Stimulated activated CD4-positive, alpha-beta T cell treated with anti-CD3 and anti-CD28 coated beads, Interleukin-2, amount 100 ng/mL, for 4 hours (primary cell): ENCODE data around the gene PEAK1.
"Not testable (repeated sequence)": the region's sequence is repeated elsewhere in the genome, so short reads cannot be mapped to it uniquely, and the experiment has no call there.

Experiments
- DNase-seq: peaks from one replicate; pipeline ENCODE4 v3.0.0-alpha.2; 2020; ENCODE audit warnings: low read depth

PEAK1 gene

GRCh38 chr15:77226652-77227051 lies 193.3 kb downstream of the PEAK1 start:
- DNase-seq, result no peak

DNA sequence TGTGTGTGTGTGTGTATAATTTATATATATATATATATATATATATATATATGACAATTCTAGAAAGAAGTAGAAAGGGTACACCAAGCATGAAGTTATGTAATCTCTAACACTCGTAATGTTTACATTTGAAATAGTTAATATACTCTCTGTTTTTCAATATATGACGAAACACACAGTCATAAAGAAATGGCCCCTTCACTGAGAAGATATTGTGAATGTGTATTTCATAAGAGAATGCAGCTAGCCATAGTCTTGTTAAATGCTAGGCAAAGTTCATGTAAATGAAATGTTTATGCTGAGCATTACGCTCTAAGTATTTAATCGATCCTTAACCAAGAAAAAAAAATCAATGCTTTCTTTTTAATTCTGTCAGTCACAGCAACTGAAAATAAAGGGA lies 194.3 kb downstream of the PEAK1 start:
- DNase-seq, result no peak

GRCh38 chr15:77225088-77225487 lies 194.8 kb downstream of the PEAK1 start:
- no peak for DNase-seq

- no peak for DNase-seq
These were observed 195.6 kb downstream of the PEAK1 start for GRCh38 chr15:77224352-77224751.

DNA sequence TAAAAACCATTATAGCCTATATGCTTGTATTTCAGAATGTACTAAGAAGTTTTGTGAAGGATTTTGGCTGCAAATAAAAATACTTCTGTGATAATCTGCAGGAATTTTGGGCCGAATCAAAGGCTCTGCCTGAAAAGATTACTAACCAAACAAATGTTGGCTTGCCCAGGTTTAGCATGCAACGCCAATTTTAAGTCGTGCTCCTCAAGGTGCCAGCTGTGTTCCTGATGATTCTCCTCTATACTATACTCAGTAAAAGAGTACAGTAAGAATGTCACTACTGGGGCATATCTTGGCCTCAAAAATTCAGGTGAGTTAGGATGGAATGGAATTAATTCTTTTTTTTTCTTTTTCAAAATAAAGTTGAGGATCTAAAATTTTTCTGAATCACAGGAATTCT lies 198.2 kb downstream of the PEAK1 start:
- no peak for DNase-seq

DNA sequence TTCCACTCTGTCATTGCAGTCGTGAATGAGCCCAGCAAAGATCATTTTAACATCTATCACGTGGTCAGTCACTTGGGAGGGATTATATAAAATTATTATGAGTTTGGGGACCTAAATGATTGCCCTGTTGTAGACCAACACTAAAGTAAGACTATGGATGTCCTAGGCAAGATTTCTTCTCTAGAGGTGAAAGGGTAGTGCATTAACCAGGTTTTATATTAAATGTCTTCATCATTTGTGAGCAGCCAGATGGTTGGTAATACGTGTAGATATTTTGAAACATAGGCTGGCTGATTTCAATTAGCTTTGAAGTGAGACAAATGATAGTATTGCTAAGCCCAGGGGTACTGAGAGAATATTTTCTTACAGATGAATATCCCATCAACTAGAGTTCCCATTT lies 198.7 kb downstream of the PEAK1 start:
- DNase-seq, result no peak

DNA sequence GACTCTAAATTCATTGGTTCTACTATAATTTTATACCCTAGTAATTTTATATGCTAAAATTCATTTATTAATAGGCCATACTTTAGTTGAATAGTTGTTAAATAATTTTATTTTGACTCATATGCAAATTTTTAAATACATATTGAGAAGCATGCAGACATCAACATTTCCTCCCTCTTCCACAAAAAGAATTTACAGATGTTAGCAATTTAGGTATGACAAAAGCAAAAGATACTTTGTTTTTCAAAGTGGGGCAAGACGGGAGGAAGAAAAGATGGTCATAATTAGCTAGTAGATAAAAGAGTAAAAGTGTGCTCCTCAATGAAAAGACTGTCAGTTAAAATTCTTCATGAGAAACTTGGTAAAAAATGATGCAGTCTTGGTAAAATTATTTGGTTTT lies 200.1 kb downstream of the PEAK1 start:
- no peak for DNase-seq

GRCh38 chr15:77209221-77209620 lies 210.7 kb downstream of the PEAK1 start:
- no peak for DNase-seq

DNA sequence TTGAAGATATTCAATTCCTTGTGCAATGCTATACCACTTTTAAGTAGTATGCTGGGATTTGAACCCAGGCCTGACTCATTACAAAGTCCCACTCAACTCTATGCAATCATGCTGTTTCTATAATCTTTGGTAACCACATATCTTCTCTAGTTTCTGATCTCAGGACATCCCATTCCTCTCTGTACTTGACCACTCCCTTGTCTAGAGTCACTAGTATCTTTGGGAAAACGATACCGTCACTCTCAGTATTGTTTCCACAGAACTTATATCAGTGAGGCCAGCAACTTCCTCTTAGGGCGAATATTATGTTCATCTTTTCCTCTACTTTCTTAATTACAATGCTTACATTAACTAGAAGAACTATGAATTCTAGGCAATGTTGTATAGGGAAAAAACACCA lies 211.7 kb downstream of the PEAK1 start:
- DNase-seq, result no peak

DNA sequence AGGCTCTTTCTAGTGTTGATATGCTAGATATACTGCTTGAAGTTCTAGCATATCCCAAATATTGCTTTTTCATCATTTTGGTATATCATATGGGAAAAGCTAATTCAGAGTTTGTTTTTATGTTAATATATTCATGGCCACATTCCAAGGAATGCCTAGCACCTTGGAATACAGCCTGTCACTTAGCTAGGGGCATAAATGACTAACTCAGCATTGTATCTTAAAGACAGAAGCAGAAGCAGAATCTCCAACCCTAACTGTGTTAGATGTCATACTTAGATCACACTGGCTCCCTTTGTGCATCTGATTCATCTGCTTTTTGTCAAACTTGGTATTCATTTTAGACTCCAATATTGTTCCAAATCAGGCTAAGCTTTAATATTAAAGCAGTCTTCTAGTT lies 218.2 kb downstream of the PEAK1 start:
- DNase-seq, result no peak

- no peak for DNase-seq
These were observed 223.5 kb downstream of the PEAK1 start for GRCh38 chr15:77196381-77196780.

GRCh38 chr15:77195586-77195985 lies 224.3 kb downstream of the PEAK1 start:
- no peak for DNase-seq

DNA sequence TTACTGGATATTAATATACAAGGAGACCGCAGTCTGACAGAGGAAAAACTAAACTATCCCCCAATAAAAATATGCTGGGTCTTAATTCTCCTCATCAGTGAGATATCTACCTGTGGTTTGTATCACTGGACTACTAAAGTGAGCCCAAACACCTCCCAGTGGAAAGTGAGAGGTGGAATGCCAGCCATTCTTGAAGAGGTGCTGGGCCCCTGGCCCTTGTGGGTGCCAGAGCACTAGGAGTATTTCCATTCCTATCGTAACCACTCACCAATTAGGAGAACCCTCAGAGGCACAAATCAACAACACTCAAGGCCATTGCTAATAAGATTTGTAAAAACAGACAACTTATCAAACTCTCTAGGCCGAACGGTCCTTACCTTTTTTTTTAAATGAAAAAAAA lies 227.5 kb downstream of the PEAK1 start:
- DNase-seq, result no peak

DNA sequence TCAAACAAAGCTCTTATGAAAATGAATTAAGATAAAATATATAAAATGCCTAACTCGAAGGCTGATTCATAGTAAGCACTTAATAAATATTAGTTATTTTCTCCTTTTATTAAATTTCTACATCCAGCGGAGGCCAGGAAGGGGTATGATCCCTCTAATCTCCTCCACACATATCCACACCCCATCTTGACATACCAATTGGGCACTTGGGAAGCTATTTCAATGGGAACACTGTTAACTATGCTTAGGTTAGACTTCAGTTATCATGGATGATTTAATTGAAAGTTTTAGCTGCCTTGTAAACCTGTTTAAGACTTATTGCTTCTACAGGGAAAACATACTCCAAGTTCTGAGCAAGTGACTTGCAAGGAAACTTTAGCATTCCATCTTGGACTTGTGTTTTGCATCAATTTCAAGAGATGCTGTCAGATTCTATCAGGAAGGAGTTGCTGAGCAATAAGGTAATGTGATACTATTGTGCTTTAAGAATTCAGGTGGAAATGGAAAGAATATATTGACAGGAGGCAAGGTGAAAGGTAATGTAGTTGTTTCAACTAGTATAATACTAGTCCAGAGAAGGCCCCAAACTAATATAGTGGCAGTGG lies 228.6 kb downstream of the PEAK1 start:
- no peak for DNase-seq

GRCh38 chr15:77187751-77188464 lies 232.0 kb downstream of the PEAK1 start:
- peak; percentile 24 for DNase-seq

- no peak for DNase-seq
These were observed 233.3 kb downstream of the PEAK1 start for GRCh38 chr15:77186594-77187011.

- no peak for DNase-seq
These were observed 234.6 kb downstream of the PEAK1 start for GRCh38 chr15:77185242-77185785.

- not testable (repeated sequence) for DNase-seq
These were observed 235.6 kb downstream of the PEAK1 start for GRCh38 chr15:77184352-77184751.

DNA sequence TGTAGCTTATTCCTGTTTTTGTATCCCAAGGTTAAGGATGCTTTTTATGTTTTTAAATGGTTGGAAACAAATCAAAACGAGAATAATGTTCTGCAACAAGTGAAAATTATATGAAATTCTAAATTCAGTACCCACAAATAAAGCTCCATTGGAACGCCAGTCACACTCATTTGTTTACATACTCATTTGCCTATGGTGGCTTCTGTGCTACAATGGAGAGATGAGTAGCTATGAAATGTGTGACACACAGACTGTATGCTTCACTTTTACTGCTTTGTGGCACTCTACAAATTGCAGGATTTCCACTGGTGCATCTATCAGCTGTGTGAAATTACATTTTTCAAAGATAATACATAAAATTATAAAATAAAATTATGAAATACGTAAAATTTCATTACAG lies 236.8 kb downstream of the PEAK1 start:
- DNase-seq, result no peak

GRCh38 chr15:77181305-77182074 lies 238.4 kb downstream of the PEAK1 start:
- no peak for DNase-seq

DNA sequence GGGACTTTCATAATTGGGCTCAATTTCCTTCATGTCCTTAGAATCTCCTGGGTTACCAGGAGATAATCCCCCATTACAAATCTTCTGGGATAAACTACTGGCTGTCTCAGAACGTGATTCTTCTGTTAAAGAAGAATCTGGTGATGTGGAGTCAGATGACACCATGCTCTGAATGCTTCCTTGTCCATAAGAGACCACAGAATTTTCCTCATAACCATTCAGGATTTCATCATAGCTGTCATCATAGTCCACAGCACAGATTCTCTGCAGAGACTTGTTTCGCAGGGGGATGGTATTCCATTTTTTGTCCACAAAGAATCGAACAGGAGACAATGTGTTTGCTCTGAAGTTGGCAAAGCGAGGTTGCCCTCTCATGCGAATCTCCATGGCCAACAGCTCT lies 239.1 kb downstream of the PEAK1 start:
- DNase-seq, result no peak

DNA sequence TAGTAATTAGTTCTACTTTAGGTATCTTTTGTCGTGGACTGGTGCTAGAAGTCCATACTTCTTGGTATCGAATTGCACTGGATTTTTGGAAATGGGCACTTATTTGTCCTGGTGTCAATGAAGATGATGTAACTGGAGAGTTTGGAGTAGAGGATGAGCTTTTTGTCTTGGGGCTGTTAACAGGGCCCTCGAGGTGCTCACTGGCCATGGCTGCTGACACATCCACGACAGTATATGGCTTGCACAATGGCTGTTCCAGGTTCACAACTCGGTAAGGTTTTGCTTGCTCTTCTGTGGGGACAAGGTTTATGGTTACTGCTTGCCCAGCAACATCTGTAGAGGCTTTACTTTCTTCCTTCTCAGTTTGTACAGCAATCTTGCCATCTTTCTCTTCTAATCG lies 239.6 kb downstream of the PEAK1 start:
- no peak for DNase-seq

GRCh38 chr15:77179541-77179998 lies 240.3 kb downstream of the PEAK1 start:
- no peak for DNase-seq
